Spleen (tissue), 7 donors: ENCODE results near the gene BACE2.

ENCODE experiments used
- POLR2A ChIP-seq, 3 donors: fragments of 450-650 bp; IDR thresholded peaks; one replicate each; pipeline ENCODE4 v1.5.1; 2017; ENCODE audit warnings: antibody characterized with exemption in 3 of 3, mild to moderate bottlenecking in 1 of 3
- POLR2AphosphoS5 ChIP-seq, 3 donors: sonication (generic); formaldehyde crosslinking; IDR thresholded peaks; one replicate each; pipeline ENCODE4 v1.5.1; 2017; ENCODE audit warnings: antibody characterized with exemption in 3 of 3
- TF ChIP-seq, protein P1 (sequence below), 11 experiments: fragments of 200-600 bp in 7 of 11; fragments of 450-650 bp in 4 of 11; sonication (generic) in 4 of 11; IDR thresholded peaks in 8 of 11; conservative IDR thresholded peaks in 3 of 11; 1 replicate in 7 of 11; 2 replicates in 4 of 11; pipeline versions ENCODE4 v1.4.0 to v1.8.0; 2016 to 2021; ENCODE audit warnings: antibody characterized with exemption in 11 of 11, inconsistent platforms in 4 of 11, mild to moderate bottlenecking in 1 of 11
- donor health status: DM: no; HTN: no; CAD: no; lungs with moderate emphysema.
- donor health status: DM: no; HTN: no; CAD: no.
- donor health status: DM: no; HTN: no; CAD: no.

GRCh38 chr21:41235201-41235600, 67.2 kb downstream of the BACE2 start:
- TF ChIP-seq, protein P1, sequence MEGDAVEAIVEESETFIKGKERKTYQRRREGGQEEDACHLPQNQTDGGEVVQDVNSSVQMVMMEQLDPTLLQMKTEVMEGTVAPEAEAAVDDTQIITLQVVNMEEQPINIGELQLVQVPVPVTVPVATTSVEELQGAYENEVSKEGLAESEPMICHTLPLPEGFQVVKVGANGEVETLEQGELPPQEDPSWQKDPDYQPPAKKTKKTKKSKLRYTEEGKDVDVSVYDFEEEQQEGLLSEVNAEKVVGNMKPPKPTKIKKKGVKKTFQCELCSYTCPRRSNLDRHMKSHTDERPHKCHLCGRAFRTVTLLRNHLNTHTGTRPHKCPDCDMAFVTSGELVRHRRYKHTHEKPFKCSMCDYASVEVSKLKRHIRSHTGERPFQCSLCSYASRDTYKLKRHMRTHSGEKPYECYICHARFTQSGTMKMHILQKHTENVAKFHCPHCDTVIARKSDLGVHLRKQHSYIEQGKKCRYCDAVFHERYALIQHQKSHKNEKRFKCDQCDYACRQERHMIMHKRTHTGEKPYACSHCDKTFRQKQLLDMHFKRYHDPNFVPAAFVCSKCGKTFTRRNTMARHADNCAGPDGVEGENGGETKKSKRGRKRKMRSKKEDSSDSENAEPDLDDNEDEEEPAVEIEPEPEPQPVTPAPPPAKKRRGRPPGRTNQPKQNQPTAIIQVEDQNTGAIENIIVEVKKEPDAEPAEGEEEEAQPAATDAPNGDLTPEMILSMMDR (IDR thresholded peaks at IDR 0.05 in 8 of 11, conservative IDR thresholded peaks at IDR 0.05 in 3 of 11) = no peak
- TF ChIP-seq POLR2A (IDR thresholded peaks at IDR 0.05) = no peak
- TF ChIP-seq POLR2AphosphoS5 (IDR thresholded peaks at IDR 0.05) = no peak
